ENCODE results near the gene EPHA4.

- TF ChIP-seq EZH2phosphoT487 (IDR thresholded peaks at IDR 0.05; ENCODE audit: insufficient read depth, low read depth) (no peak), EZH2 (IDR thresholded peaks at IDR 0.05; ENCODE audit: insufficient read depth, poor library complexity, severe bottlenecking) (no peak)
Observed at GRCh38 chr2:221370857-221371211, 201.3 kb downstream of the EPHA4 start.

Data from GM23248 (cell line).